ENCODE results near the gene ATN1.

ATN1 gene

DNA sequence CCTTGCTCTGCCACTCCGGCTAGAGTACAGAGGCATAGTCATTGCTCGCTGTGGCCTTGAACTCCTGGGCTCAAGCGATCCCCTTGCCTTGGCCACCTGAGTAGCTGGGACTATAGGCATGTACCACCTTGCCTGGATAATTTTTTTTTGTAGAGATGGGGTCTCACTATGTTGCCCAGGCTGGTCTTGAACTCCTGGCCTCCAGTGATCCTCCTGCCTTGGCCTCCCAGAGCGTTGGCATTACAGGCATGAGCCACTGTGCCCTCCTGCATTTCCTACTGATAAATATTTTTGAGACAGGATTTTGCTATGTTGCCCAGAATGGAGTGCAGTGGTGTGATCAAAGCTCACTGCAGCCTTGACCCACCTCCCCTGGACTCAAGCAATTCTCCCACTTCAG is 52.3 kb downstream of the ATN1 start:
- DNase-seq, result no peak

DNA sequence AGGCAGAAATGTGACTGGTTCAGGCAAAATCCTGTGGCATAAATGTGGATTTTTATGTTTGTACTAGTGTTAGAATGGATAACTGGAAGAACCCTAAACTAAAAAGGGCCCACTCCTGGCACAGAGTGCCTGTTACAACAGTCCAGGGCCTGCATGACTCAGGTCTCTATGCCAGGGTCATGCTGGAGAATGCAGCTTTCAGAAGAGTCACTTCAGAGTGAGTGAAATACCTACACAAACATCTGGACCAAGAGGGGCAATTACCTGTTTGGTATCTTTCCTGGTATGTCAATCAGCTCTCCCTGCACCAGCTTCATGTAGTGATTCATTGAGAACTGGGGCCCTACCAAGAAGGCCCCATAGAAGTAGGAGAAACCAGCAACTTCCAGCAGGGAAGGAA is 53.0 kb downstream of the ATN1 start:
- no peak for DNase-seq

DNA sequence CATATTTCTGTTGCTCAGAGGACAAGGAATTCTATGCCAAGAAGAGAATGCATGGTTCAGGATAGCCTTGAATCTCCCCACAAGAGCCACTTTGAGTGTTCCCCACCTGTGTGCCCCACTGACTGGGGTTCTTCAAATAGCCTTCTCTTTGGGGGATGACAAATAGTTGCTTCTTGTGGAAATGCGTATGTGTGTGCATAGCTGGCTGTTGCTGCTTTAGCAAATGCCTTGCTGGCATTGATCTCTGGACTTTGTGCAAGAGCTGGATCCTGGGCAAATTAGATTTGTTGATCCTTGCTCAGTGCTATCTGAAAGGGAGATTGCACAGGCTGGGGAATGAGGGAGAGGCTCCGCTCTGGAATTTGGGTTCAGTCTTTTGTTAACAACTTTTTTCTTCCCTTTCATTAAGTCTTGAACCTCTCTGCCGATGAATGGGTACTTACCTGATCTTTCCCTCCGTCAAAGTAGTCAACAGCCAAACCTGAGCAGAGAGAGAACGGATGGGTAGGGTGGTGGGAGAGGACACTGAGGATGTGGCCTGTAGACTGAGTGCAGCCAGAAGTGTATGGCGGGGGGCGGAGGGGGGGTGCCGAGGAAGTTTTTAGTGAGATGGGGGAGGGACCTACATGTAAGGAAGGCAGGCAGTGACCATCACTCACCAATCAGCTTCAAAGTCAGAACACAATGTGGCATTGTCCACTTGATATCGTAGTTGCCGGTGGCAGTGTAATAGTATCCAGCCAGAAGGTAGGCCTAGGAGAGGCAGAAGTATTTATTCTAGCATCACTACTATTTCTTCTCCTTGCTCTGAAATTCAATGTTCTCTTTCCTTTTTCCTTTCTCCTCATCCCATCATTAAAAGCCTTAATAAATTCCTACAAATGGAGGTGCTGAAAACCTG is 53.6 kb downstream of the ATN1 start:
- DNase-seq, result no peak

DNA sequence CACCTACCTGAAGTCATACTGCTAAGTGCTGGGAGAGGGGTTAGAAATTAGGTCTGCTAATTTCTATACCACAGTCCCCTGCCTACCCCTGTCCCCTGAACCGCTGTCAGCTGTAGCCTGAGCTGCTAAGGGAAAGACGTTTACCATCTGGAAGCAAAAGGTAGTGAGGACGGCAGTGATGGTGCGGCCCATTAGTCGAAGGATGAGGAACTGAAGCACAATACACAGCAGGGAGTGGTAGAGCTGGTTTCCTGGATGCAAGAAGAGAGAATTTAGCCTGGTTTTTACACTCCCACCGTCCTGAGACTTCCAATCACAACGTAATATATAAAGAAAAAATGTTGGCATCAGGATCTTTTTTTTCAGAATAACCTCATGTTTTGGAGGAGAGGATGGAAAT is 54.8 kb downstream of the ATN1 start:
- no peak for DNase-seq

DNA sequence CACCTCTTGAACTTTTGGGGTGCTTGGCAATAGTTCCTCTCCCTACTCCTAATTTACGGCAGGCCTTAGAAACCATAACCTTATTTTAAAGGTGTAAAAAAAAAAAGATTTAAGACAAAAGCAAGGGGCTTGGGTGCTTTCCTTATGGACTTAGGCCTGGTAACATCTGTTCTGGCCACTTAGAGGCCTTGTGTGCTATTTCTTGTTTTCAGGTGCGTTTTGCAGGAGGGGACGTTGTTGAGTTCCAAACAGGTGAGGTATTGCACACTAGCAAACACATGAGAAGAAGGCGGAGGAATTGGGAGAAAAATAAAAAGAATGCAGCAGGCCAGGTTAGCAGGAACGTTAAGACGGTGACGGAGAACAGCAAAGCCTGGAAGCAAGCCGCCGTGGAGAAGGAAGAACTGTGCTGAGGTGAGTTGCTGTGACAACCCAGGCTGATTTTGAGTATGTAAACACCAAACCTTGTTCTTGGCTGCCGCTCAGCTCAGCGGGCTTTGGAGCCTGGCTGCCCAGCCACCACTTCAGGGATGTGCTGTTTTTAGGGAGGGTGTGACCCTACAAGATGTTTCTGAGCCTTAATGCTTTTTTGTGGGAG is 60.3 kb downstream of the ATN1 start:
- DNase-seq, result no peak

Data from CD4-positive, alpha-beta T cell treated with Interleukin-17A for 4 hours (primary cell).